Endothelial cell of umbilical vein (primary cell): ENCODE data around the gene DDOST. TPM values are rescaled to one million over a fixed set of nuclear protein-coding genes. Genes with fewer than 3 reads are reported as not detected.

ENCODE experiments used
- BruUV-seq: library from RNA; stranded (reverse); fragments of 400-500 nt; replicated peaks from 2 replicates; lab custom pipeline; 2021; lab: Mats Ljungman, UMichigan
- CTCF ChIA-PET: fragments of 300-600, 350-600 bp; sonication (Branson Sonifier 250); formaldehyde crosslinking; loops from one replicate; lab custom pipeline; 2021; ENCODE audit warnings: antibody characterized with exemption, inconsistent platforms; lab: Charles Lee
- POLR2A ChIA-PET: fragments of 300-600, 350-600 bp; sonication (Branson Sonifier 250); formaldehyde crosslinking; loops from one replicate; lab custom pipeline; 2021; ENCODE audit warnings: antibody characterized with exemption, inconsistent platforms; lab: Charles Lee
- DNase-seq: peaks from one replicate; pipeline ENCODE4 v3.0.0-alpha.2; 2011; ENCODE audit warnings: low read depth, low spot score
- FAIRE-seq: peaks from 2 replicates; lab custom pipeline; 2011; peaks lifted over from hg19 to GRCh38; lab: Jason Lieb, UNC
- H2AFZ ChIP-seq: 2 replicates; pipeline ENCODE4 v1.6.0; 2012; ENCODE audit warnings: low read depth, low read length, control low read depth, inconsistent platforms
- H3K27ac ChIP-seq: 2 replicates; pipeline ENCODE4 v1.5.1; 2011; ENCODE audit warnings: low read depth, mild to moderate bottlenecking, control low read depth, low read length, moderate library complexity; ENCODE audit not compliant: insufficient read depth
- H3K27me3 ChIP-seq, 2 experiments: 2 replicates each; pipeline versions ENCODE4 v1.6.0 to v1.6.1; 2011; ENCODE audit warnings: low read length in 2 of 2, mixed read lengths in 1 of 2; ENCODE audit not compliant: control insufficient read depth in 2 of 2, insufficient read depth in 2 of 2
- H3K36me3 ChIP-seq, 2 experiments: 2 replicates in 1 of 2; 3 replicates in 1 of 2; pipeline ENCODE4 v1.5.1; 2011; ENCODE audit warnings: low read length in 2 of 2, mild to moderate bottlenecking in 1 of 2, moderate library complexity in 1 of 2; ENCODE audit not compliant: control insufficient read depth in 2 of 2, insufficient read depth in 2 of 2; ENCODE audit errors: extremely low read depth in 1 of 2
- H3K4me1 ChIP-seq: 3 replicates; pipeline ENCODE4 v1.5.1; 2011; ENCODE audit warnings: mild to moderate bottlenecking, low read length; ENCODE audit not compliant: control insufficient read depth, insufficient read depth; ENCODE audit errors: extremely low read depth
- H3K4me2 ChIP-seq: 2 replicates; pipeline ENCODE4 v1.6.1; 2011; ENCODE audit warnings: low read length, control low read depth, mixed read lengths; ENCODE audit not compliant: insufficient read depth
- H3K4me3 ChIP-seq, 3 experiments: fragments of 200-600 bp in 1 of 3; sonication (generic), shearing (Covaris generic) in 1 of 3; replicated peaks in 1 of 3; 2 replicates each; pipeline ENCODE4 v1.5.1; 2011 to 2016; ENCODE audit warnings: control low read depth in 3 of 3, low read length in 3 of 3, mild to moderate bottlenecking in 2 of 3, inconsistent platforms in 1 of 3, low read depth in 1 of 3, moderate library complexity in 1 of 3; ENCODE audit not compliant: insufficient read depth in 1 of 3
- H3K79me2 ChIP-seq: 2 replicates; pipeline ENCODE4 v1.6.0; 2012; ENCODE audit warnings: low read length, inconsistent platforms; ENCODE audit not compliant: control insufficient read depth, insufficient read depth
- H3K9ac ChIP-seq: replicated peaks from 2 replicates; pipeline ENCODE3; 2011; ENCODE audit warnings: low read length, control low read depth; ENCODE audit not compliant: insufficient read depth; ENCODE audit errors: extremely low read depth
- H3K9me1 ChIP-seq: replicated peaks from 3 replicates; pipeline ENCODE4 v1.6.0; 2011; ENCODE audit warnings: mild to moderate bottlenecking, low read length; ENCODE audit not compliant: control insufficient read depth, insufficient read depth; ENCODE audit errors: extremely low read depth
- H3K9me3 ChIP-seq: replicated peaks from 2 replicates; pipeline ENCODE4 v1.5.1; 2012; ENCODE audit warnings: low read length, inconsistent platforms; ENCODE audit not compliant: control insufficient read depth, insufficient read depth
- H4K20me1 ChIP-seq: replicated peaks from 2 replicates; pipeline ENCODE3; 2011; ENCODE audit warnings: mild to moderate bottlenecking, low read length; ENCODE audit not compliant: control insufficient read depth, insufficient read depth; ENCODE audit errors: extremely low read depth
- EZH2 ChIP-seq: IDR thresholded peaks from 2 replicates; pipeline ENCODE4 v1.6.1; 2012; ENCODE audit warnings: borderline replicate concordance, low read depth, mild to moderate bottlenecking, moderate library complexity, low read length, inconsistent platforms; ENCODE audit not compliant: severe bottlenecking
- GATA2 ChIP-seq: IDR thresholded peaks from 2 replicates; pipeline ENCODE4 v1.7.0; 2011; ENCODE audit warnings: low read depth, mild to moderate bottlenecking, moderate library complexity, mixed read lengths, low read length; ENCODE audit not compliant: insufficient read length, insufficient read depth
- JUN ChIP-seq: IDR thresholded peaks from 2 replicates; pipeline ENCODE4 v1.6.1; 2011; ENCODE audit warnings: borderline replicate concordance, low read depth; ENCODE audit not compliant: insufficient read length, insufficient read depth
- MYC ChIP-seq: IDR thresholded peaks from one replicate; pipeline ENCODE4 v1.6.1; 2011; ENCODE audit warnings: mild to moderate bottlenecking, low read depth, low read length
- POLR2AphosphoS5 ChIP-seq: IDR thresholded peaks from 2 replicates; pipeline ENCODE4 v1.6.1; 2012; ENCODE audit warnings: low read depth, mild to moderate bottlenecking, control low read depth, low read length, moderate library complexity; ENCODE audit not compliant: insufficient read depth
- dilution Hi-C: fragments of 300-500 bp; cut with MboI; formaldehyde crosslinking; loops from one replicate; pipeline ENCODE4 v1.15.0; 2019; ENCODE audit warnings: low sequenced_read_pairs; ENCODE audit not compliant: extremely low pct_ligation_motif_present
- intact Hi-C: fragments of 100-400 bp; cut with micrococcal nuclease; formaldehyde crosslinking; loops from one replicate; pipeline ENCODE4 v1.10.0; 2022
- polyA plus RNA-seq, 4 experiments: library from polyadenylated mRNA; depleted of rRNA in 3 of 4; stranded (reverse) in 3 of 4; unstranded in 1 of 4; fragments of >200 nt; gene quantifications; 2 replicates each; pipeline versions ENCODE4 v1.2.1 to v1.2.3, GENCODE V29; 2011 to 2012; ENCODE audit warnings: missing spikeins in 1 of 4
- total RNA-seq: library from RNA; stranded (reverse); gene quantifications from 2 replicates; pipeline ENCODE4 v1.2.3, GENCODE V29; 2021

Gene DDOST
- total and polyA plus RNA-seq, 2 donors (not counting 3 experiments of a cell fraction or from before 2014, with no cell fraction given): 319 to 533 TPM

GRCh38 chr1:20604678-20605077, 56.5 kb downstream of the DDOST start:
- no peak for FAIRE-seq

GRCh38 chr1:20603504-20604464, 57.4 kb downstream of the DDOST start:
- TF ChIP-seq EZH2: no peak
- no peak for TF ChIP-seq JUN
- TF ChIP-seq MYC: no peak
- H3K9me1 ChIP-seq: no peaks in the 10 kb centered on the region
- dilution Hi-C loops: no loop called here
- intact Hi-C loops: no loop called here
- H3K79me2 ChIP-seq: no peaks in the 10 kb centered on the region
- H3K4me3 ChIP-seq: no peak overlapping the region
- CTCF ChIA-PET: no interaction called here
- no peaks in the 10 kb centered on the region for H3K36me3 ChIP-seq
- DNase-seq (no peak), FAIRE-seq (no peak)
- H3K27me3 ChIP-seq: peaks cover 0 to 2% of the 10 kb centered on the region in 2 experiments
- no peaks in the 10 kb centered on the region for H4K20me1 ChIP-seq
- no TSS peak for BruUV-seq
- H3K27ac ChIP-seq: no peak overlapping the region
- POLR2A ChIA-PET: no interaction called here
- H3K9me3 ChIP-seq: no peaks in the 10 kb centered on the region
- H3K9ac ChIP-seq: no peak overlapping the region
- peaks cover 6% of the 10 kb centered on the region for H3K4me1 ChIP-seq
- no peak overlapping the region for H3K4me2 ChIP-seq
- H2AFZ ChIP-seq: no peak overlapping the region

More at GRCh38 chr1:20604678-20605077, 56.5 kb downstream of the DDOST start:
- no peak overlapping the region for H3K9ac ChIP-seq
- H2AFZ ChIP-seq: no peak overlapping the region
- CTCF ChIA-PET: no interaction called here
- H3K27me3 ChIP-seq: peaks cover 0 to 2% of the 10 kb centered on the region in 2 experiments
- POLR2A ChIA-PET: no interaction called here
- intact Hi-C loops: no loop called here
- BruUV-seq: no TSS peak
- no peaks in the 10 kb centered on the region for H3K79me2 ChIP-seq
- DNase-seq: no peak
- H4K20me1 ChIP-seq: no peaks in the 10 kb centered on the region
- H3K9me3 ChIP-seq: no peaks in the 10 kb centered on the region
- dilution Hi-C loops: no loop called here
- no peaks in the 10 kb centered on the region for H3K36me3 ChIP-seq
- H3K4me2 ChIP-seq: no peak overlapping the region
- no peaks in the 10 kb centered on the region for H3K9me1 ChIP-seq
- peaks cover 6% of the 10 kb centered on the region for H3K4me1 ChIP-seq
- H3K4me3 ChIP-seq: no peak overlapping the region
- no peak for TF ChIP-seq MYC
- no peak for TF ChIP-seq POLR2AphosphoS5
- no peak for TF ChIP-seq GATA2
- no peak overlapping the region for H3K27ac ChIP-seq
